Glutamatergic neuron (in vitro differentiated cells): ENCODE results near the gene TMEM52B. TPM values are rescaled to one million over a fixed set of nuclear protein-coding genes. Genes with fewer than 3 reads are reported as not detected.

Experiments used
- DNase-seq: peaks from one replicate; pipeline ENCODE4 v3.0.0; 2022
- H3K27ac Mint-ChIP-seq: one replicate; pipeline ENCODE4 v1.8.0; 2020; ENCODE audit warnings: mild to moderate bottlenecking, mixed read lengths, inconsistent platforms; ENCODE audit not compliant: unreplicated experiment
- H3K27me3 Mint-ChIP-seq: one replicate; pipeline ENCODE4 v1.8.0; 2020; ENCODE audit warnings: mild to moderate bottlenecking, moderate library complexity, mixed read lengths, inconsistent platforms; ENCODE audit not compliant: unreplicated experiment
- H3K36me3 Mint-ChIP-seq: one replicate; pipeline ENCODE4 v1.8.0; 2020; ENCODE audit warnings: mild to moderate bottlenecking, mixed read lengths, inconsistent platforms; ENCODE audit not compliant: unreplicated experiment
- H3K4me1 Mint-ChIP-seq: one replicate; pipeline ENCODE4 v1.8.0; 2020; ENCODE audit warnings: mild to moderate bottlenecking, low read depth, mixed read lengths, inconsistent platforms; ENCODE audit not compliant: unreplicated experiment
- H3K4me3 Mint-ChIP-seq: one replicate; pipeline ENCODE4 v1.8.0; 2020; ENCODE audit warnings: mild to moderate bottlenecking, mixed read lengths, inconsistent platforms; ENCODE audit not compliant: unreplicated experiment
- H3K9me3 Mint-ChIP-seq: one replicate; pipeline ENCODE4 v1.8.0; 2020; ENCODE audit warnings: mild to moderate bottlenecking, moderate library complexity, mixed read lengths, inconsistent platforms; ENCODE audit not compliant: unreplicated experiment
- long read RNA-seq: library from polyadenylated mRNA; unstranded; transcript quantifications from one replicate; pipeline ENCODE4 v2.0.0, GENCODE V29; 2020; ENCODE audit not compliant: unreplicated experiment
- total RNA-seq: library from RNA; stranded (reverse); fragmentation: NEBNext Ultra II Directional; extraction: Animal tissue kit (Norgen Biotek cat#: 25700); gene quantifications from one replicate; pipeline ENCODE4 v1.2.1, GENCODE V29; 2021; ENCODE audit not compliant: unreplicated experiment
- TF ChIP-seq, protein P1 (sequence below): fragments of 200-600 bp; sonication (generic); IDR thresholded peaks from one replicate; pipeline ENCODE4 v1.5.0; 2021; ENCODE audit not compliant: partially characterized antibody, unreplicated experiment

The TMEM52B gene
- not detected for total RNA-seq
- long read RNA-seq: 0 reads

DNA sequence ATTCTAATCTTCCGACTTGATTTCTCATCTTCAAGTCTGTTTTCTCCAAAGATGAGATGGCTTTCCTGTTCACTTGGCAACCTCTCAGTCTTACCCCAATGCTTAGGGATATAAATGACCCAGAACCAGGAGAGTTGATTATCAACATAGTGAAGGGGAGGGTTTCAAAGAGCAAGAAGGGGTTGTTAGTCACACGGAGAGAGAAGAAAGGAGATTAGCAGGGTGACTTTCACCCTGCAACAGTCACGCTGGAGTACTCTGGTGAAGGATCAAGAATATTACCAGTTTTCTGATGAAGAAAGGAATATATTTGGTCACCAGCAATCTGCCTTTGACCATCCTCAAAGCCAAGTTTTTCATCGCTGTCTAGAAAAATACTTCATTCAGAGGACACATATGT, at the start of gene TMEM52B:
Gene TMEM52B, plus strand, starts transcription at position 212 of the 400 bp plus-strand sequence. CDS start 543 bp downstream, outside the sequence.
- TF ChIP-seq, protein P1, sequence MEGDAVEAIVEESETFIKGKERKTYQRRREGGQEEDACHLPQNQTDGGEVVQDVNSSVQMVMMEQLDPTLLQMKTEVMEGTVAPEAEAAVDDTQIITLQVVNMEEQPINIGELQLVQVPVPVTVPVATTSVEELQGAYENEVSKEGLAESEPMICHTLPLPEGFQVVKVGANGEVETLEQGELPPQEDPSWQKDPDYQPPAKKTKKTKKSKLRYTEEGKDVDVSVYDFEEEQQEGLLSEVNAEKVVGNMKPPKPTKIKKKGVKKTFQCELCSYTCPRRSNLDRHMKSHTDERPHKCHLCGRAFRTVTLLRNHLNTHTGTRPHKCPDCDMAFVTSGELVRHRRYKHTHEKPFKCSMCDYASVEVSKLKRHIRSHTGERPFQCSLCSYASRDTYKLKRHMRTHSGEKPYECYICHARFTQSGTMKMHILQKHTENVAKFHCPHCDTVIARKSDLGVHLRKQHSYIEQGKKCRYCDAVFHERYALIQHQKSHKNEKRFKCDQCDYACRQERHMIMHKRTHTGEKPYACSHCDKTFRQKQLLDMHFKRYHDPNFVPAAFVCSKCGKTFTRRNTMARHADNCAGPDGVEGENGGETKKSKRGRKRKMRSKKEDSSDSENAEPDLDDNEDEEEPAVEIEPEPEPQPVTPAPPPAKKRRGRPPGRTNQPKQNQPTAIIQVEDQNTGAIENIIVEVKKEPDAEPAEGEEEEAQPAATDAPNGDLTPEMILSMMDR: no peak
- H3K27me3 Mint-ChIP-seq: peaks cover 1% of the 10 kb centered on the region
- H3K36me3 Mint-ChIP-seq: no peaks in the 10 kb centered on the region
- H3K9me3 Mint-ChIP-seq: no peaks in the 10 kb centered on the region
- H3K27ac Mint-ChIP-seq: no peak within 1 kb of the TSS
- DNase-seq: no peak
- no peak within 1 kb of the TSS for H3K4me3 Mint-ChIP-seq
- H3K4me1 Mint-ChIP-seq: no peaks in the 10 kb centered on the region

DNA sequence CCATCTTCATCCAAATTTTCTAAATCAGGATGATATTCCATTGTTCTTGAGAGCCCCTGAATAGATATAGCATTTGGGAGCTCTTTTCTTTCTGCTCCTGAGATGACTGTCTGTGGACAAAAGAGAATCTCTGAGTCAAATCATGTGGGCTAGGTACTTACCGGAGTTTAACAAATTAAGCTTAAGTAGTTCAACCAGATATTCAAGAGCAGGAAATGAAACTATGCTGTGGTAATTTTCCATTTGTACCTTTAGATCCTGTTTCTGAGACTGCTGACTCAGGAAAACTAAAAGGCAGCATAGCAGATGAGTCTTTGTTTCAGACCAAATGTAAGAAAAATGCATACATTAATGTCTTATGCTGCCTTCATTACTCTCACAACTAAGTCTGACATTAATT, 48.8 kb upstream of the TMEM52B start, which contains the start of gene CLEC7A:
Gene CLEC7A, minus strand, starts transcription at position 158 of the 400 bp plus-strand sequence. Its CDS starts 117 bp downstream, at position 41.
- Mint-ChIP-seq H3K27me3 (peaks cover 1% of the 10 kb centered on the region), H3K36me3 (no peaks in the 10 kb centered on the region), H3K9me3 (peaks cover 2% of the 10 kb centered on the region), H3K4me1 (no peaks in the 10 kb centered on the region), H3K27ac (no peak within 1 kb of the TSS), H3K4me3 (no peak within 1 kb of the TSS)
- TF ChIP-seq, protein P1: no peak
- no peak for DNase-seq

DNA sequence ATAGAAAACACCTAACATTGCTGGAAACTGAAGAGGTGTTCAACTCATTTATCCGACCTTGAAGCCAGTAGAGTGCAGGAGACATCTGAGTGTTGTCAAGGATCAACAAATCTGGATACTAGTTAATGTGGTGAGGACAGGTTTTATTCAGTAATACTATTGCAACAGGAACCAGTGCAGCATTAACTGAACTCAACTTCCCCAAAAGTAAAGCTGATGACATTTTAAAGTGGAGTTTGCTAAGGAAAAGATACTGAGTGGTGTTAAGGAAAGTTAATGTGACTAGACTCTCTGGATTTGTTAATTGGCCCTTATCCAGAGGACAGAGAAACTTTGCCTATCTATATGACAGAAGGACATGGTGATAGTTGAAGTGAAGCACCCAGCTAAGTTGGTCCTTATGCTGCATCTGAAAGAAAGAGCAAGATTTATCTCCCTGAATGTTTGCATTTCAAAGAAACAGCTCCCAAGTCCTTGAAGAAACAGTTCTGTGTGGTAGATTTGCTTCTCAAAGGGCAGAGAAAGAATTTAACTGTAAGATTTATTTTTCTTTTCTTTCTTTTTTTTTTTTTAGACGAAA, 47.6 kb upstream of the TMEM52B start:
- no peak for DNase-seq
- TF ChIP-seq, protein P1: no peak
- Mint-ChIP-seq H3K27ac (no peak overlapping the region), H3K27me3 (peaks cover 1% of the 10 kb centered on the region), H3K36me3 (no peaks in the 10 kb centered on the region), H3K9me3 (peaks cover 2% of the 10 kb centered on the region), H3K4me1 (no peaks in the 10 kb centered on the region), H3K4me3 (no peak overlapping the region)

DNA sequence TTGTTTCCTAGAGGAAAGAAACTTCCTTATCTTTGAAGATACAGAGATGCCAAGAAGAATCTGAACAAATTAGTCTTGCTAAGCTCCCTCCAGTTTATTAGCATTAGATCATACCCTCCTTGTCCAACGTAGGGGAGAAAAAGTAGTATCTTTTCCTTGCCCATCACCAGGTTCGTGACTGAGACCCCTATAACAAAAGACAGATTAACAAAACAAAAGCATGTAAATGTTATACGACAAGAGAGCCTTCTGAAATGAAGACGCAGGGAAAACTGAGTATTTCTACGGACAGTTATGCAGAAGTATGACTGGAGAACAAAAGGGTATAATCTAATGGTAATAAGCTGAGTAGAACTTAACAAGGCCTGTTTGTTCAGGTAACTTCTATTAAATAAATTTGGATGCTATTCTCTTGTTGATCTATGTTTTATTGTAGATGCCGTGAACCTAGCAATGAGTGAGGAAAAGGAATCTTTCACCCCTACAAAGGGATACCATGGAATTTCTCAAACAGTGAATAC, 45.9 kb upstream of the TMEM52B start:
- TF ChIP-seq, protein P1: no peak
- Mint-ChIP-seq H3K9me3 (no peaks in the 10 kb centered on the region), H3K36me3 (no peaks in the 10 kb centered on the region), H3K27me3 (peaks cover 1% of the 10 kb centered on the region), H3K4me3 (no peak overlapping the region), H3K27ac (no peak overlapping the region), H3K4me1 (no peaks in the 10 kb centered on the region)
- DNase-seq: no peak

DNA sequence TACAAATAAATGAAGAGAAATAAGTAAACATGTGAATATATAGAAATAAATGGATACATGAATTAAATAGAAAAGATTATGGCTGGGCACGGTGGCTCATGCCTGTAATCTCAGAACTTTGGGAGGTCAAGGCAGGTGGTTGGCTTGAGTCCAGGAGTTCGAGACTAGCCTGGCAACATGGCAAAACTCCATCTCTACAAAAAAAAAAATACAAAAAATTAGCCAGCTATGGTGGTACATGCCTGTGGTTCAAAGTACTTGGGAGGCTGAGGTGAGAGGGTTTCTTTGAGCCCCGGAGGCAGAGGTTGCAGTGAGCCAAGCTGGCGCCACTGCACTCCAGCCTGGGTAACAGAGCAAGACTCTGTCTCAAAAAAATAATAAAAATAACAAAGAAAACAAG, 43.7 kb upstream of the TMEM52B start:
- Mint-ChIP-seq H3K27ac (no peak overlapping the region), H3K36me3 (no peaks in the 10 kb centered on the region), H3K4me3 (no peak overlapping the region), H3K27me3 (peaks cover 1% of the 10 kb centered on the region), H3K4me1 (no peaks in the 10 kb centered on the region), H3K9me3 (no peaks in the 10 kb centered on the region)
- DNase-seq: no peak
- TF ChIP-seq, protein P1: no peak
